Iris pigment epithelial cell (primary cell): ENCODE results near the gene DCLK1.
A peak's percentile ranks its signal among the peaks of the same experiment; 100 is the strongest.

Experiments used
- DNase-seq: peaks from one replicate; pipeline ENCODE4 v3.0.0-alpha.2; 2011; ENCODE audit warnings: low read depth

The DCLK1 gene

GRCh38 chr13:35826626-35827254, 304.4 kb downstream of the DCLK1 start:
- DNase-seq: no peak

DNA sequence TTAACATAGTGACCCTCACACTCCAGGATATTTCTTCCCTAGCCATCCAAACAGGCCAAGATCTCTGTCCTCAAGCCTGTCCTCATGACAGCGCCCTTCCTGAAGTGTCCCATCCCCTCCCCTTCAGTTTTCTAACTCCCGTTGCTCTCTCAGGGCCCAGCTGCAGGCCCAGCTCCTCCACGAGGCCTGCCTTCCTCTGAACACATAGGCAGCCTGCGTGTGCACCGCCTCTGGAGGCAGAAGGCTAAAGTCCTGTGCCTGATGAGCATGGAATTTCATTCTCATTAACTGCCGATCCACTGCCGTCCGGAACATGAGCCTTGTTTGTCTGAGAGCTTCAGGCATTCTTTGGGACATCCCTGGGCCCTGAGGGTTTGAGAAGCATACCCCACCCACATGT, 306.4 kb downstream of the DCLK1 start:
- no peak for DNase-seq

- no peak for DNase-seq
Measured at GRCh38 chr13:35824395-35824794, 306.8 kb downstream of the DCLK1 start.

DNA sequence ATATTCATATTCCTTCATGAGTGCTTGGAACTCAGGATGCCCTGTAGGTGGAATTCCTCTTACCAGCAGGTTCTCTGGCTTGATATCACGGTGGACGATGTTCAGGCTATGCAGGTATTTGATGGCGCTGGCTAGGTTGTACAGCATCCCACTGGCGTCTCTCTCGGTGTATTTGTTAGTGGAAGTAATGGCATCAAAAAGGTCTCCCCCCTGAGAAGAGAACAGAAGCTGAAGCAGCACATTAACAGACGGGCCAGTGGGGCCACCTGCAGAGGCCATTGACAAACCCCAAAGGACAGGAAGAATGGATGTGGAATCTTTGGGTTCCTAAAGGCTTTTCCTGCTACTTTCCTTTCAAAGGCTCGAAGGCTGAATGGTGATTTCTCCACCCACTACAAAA, 308.5 kb downstream of the DCLK1 start:
- DNase-seq: no peak

DNA sequence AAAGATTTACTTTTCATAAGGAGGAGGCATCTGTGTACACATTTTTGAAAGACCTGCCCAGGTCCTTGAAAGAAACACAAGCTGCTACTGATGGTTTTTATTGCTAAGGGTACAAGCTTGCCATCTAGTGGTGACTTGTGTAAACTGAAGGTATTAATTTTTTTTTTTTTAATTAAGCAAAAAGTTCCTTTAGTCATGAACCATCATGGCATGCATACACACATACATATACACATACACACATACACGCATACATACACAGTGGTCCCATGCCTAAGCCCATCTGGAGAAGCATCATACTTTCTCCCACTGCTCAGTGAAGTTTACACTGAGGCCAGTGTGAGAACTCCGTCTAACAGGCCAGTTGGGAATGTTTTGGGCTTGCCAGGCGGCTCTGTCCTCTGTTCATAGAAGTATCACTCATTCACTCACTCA, 312.5 kb downstream of the DCLK1 start:
- DNase-seq: peak; percentile 51

DNA sequence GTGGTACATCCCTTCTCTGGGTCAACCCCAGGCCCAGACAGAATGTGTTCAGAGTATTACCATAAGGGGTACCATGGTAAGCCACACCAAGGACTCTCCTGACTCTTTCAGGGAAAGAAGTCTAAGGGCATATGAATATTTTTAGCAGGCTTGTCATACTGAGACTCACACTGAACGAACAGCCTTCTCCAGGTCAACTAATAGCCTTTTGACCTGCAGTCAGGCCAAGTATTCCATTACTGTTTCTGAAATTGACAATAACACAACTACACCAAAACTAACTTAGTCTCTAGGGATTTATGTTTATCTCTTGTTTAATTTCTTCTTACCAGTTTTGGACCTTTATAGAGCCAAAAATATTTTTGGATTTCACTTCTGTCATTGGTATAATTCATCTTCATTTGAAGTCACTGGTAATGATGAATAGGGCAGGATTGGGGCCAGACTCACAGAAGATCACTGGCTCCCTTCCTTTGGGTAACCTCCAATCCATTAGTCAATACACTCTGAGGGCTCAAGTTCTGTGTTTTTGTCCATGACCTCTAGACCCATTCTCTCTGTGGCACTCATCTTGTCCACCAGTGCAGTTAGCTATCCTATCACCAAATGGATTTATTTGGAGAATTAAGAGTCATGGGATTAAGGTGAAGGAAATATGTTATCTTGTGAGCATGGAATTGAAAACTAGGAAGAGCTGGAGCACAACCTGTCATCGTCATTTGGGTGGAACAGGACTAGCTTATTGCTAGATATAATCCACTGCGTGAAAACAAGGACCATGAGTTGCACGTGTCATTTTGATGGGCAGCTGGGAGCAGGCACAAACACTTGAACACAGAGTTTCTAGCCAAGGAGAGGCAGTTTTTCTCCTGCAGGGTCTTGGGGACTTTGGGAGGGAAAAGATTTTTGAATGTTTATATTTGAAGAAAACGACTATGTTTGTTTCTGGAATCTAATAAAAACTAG, 313.3 kb downstream of the DCLK1 start:
- DNase-seq: no peak

DNA sequence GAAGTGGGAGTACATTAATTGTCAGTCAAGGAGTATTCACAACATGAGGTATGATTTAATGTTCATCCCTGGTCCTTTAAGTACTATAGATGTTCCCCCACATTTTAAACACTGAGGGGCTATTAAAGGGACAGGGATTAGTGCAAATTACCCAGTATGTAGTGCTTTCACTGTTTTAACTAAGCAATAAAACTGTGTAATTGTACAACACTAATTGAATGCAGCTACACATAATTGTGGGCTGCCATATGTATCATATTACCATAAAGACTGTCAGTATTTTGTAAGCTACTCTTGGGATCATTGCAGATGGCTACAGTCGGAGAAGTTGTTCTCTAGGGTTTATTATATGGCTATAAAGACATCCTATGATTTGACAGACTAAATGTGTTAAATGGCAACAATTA, 316.6 kb downstream of the DCLK1 start:
- no peak for DNase-seq

DNA sequence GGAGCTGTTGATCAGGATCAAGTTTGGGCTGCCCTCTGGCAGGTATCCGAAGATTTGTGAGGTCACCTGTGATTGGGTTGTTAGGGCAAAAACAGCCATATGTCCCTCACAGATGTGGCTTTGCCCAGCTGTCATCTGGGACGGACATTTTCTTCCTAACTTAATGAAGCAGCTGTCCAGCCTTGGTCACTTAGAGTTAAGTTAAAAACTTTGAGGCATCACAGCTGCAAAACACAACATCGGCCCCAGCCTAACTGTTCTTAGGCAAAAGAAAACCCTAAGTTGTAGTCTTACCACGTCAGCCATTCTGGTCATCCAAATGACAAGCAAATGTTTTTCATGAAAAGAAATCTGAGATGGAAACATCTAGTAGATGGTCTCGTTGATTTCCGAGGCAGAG, 318.4 kb downstream of the DCLK1 start:
- no peak for DNase-seq

GRCh38 chr13:35810321-35810720, 320.9 kb downstream of the DCLK1 start:
- no peak for DNase-seq

DNA sequence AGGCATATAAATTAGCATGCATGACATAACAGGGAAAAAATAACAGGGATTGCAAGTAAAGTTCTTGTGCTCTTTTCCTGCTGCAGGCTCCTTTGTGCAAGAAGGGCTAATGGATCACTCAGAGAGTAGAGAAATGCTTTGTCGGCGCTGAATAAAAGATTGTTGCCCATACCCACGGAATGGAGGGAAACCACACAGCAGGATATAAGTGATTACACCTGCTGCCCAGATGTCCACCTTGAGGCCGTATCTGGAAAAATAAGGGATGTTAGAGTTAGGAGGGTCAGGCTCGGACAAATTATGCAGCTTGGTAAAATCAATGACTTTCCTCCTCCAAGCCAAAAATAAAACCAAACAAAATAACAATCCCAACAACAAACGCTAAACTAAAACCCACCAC, 322.3 kb downstream of the DCLK1 start:
- no peak for DNase-seq

- DNase-seq: no peak
Measured at GRCh38 chr13:35804901-35805300, 326.3 kb downstream of the DCLK1 start.

- DNase-seq: no peak
Measured at GRCh38 chr13:35797991-35798390, 333.2 kb downstream of the DCLK1 start.

- DNase-seq: no peak
Measured at GRCh38 chr13:35797244-35797643, 333.9 kb downstream of the DCLK1 start.

DNA sequence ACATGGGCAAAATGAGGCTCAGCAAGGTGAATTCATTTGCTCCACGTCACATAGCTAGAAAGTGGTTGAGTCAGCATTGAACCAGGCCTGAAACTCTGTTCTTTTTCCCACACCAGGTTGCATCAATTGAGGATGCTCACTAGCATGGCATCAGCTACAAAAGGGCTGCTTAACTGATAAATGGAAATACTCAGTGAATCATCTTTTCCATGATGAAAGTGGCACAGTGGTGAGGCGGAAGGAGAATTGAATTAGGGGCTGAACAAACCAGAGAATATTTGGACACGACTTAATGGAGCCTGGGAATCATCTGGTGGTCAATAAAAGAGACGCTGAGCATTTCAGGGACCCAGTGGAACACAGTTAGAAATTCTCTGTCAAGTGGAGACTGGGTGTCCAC, 334.6 kb downstream of the DCLK1 start:
- DNase-seq: no peak

DNA sequence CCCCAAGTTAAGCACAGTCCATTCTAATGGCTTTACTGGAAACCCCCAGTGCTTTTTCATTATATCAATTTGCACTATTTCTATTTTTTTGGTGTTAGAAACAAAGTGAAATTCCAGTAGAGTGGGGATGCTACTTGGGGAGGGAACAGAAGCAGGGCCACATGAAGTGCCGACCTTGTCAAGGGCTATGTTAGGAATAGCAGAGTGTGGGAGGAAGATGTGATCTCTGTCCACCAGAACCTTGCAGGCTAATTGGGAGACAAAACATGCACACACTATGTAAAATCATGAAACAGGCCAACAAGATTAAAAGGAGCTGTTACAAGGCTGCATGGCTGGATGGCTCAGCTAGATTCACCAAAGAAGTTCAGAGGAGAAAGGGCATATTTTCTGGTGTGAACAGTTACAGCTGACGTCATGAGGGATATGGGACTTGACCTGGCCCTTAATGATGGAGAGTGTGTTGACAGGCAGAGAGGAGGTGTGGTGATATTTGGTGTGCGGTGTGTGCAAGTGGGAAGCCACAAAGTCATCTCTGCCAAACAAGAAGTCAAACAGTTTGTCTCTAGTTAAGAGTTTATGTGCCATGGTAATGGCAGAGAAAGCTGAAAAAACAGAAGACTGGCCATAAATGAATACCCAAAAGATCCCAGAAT, 336.3 kb downstream of the DCLK1 start:
- DNase-seq: no peak

- no peak for DNase-seq
Measured at GRCh38 chr13:35793823-35794222, 337.4 kb downstream of the DCLK1 start.

DNA sequence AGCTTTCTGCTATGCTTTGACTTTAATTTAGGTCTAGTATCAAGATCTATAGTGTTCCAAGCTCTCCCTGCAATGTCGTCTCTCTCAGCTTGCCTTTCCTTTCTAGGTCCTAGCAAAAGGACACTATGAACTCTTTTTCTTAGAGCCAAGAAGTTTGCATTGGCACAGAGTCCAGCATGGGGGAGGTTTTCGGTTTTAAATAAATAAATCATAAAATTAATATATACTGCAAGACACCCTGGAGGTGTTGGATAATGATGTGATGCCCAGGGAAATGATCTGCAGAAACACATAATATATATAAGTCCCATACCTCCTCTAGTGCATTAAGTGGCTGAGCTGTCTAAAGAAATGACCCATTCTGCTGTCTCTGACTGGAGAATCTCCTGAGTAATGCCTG, 338.3 kb downstream of the DCLK1 start:
- DNase-seq: no peak

DNA sequence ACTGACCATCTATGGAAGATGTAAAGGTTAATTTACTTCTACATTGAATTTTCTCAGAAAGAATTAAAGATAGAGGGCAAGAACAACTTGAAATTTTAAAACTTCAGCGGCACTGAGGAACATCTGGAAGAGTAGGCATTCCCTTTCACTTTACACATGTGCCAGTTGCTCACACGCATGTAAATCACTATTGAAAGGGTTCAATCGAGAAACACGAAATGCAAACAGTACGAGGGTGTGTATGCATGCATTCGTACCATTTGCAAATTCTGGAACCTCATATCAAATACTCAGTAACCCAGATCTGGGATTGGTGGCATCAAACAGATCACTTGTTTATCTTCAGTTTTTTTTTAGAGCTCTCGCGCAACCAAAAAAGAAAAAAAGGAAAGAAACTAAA, 339.2 kb downstream of the DCLK1 start:
- no peak for DNase-seq

- DNase-seq: peak; percentile 80
Measured at GRCh38 chr13:35791184-35791851, 339.9 kb downstream of the DCLK1 start.

GRCh38 chr13:35789335-35790165, 341.6 kb downstream of the DCLK1 start:
- peak; percentile 67 for DNase-seq

DNA sequence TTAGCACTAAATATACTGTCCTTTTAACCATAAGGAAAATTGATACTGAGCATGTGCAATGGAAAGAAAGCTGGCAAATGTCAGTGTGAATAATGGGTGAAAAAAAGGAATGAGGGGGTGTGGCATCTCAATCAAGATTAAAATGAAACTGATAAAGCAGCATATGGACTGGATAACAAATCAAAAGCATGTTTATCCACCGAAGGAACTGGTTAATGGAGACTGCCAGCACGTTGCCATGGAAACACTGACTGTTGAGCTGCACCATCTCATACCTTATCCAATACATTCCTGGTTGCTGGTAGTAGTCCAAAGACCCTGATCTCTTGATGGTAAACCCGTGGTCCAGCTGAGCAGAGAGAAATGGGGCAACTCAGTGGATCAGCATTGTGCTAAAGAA, 343.2 kb downstream of the DCLK1 start:
- DNase-seq: no peak
